ENCODE results near the gene NPFFR1. TPM values are rescaled to one million over a fixed set of nuclear protein-coding genes. Genes with fewer than 3 reads are reported as not detected.

NPFFR1 gene
- total and polyA plus RNA-seq, 4 donors: under 0.01 TPM; not detected in 3

GRCh38 chr10:70250961-70251680, 32.7 kb downstream of the NPFFR1 start:
- 95% methylated on average over 11 of the region's 11 CpGs for WGBS
- Histone ChIP-seq H3K36me3 (ENCODE audit: control insufficient read depth in 4 of 4, insufficient read depth in 3 of 4, low read depth in 1 of 4, low read length in 3 of 4) (no peaks in the 10 kb centered on the region), H3K9ac (ENCODE audit: low read depth in 1 of 2, low read length in 2 of 2) (no peak overlapping the region)

GRCh38 chr10:70247360-70247759, 36.4 kb downstream of the NPFFR1 start:
- no peak for TF ChIP-seq HNF4G (IDR thresholded peaks at IDR 0.05)
- no peak for TF ChIP-seq JUND (IDR thresholded peaks at IDR 0.05)
- TF ChIP-seq SP1 (IDR thresholded peaks at IDR 0.05): no peak
- TF ChIP-seq GABPA (IDR thresholded peaks at IDR 0.05 in 1 of 2, conservative IDR thresholded peaks at IDR 0.05 in 1 of 2): no peak
- TF ChIP-seq ATF3 (IDR thresholded peaks at IDR 0.05): no peak
- TF ChIP-seq RXRA (IDR thresholded peaks at IDR 0.05): no peak
- TF ChIP-seq RAD21 (IDR thresholded peaks at IDR 0.05): no peak
- TF ChIP-seq, protein P1, sequence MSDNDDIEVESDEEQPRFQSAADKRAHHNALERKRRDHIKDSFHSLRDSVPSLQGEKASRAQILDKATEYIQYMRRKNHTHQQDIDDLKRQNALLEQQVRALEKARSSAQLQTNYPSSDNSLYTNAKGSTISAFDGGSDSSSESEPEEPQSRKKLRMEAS (IDR thresholded peaks at IDR 0.05): no peak
- H3K4me1 ChIP-seq (ENCODE audit: control insufficient read depth in 4 of 4, insufficient read depth in 4 of 4, low read length in 3 of 4): no peaks in the 10 kb centered on the region
- no peaks in the 10 kb centered on the region for H3K9me3 ChIP-seq (ENCODE audit: control insufficient read depth in 4 of 4, low read length in 3 of 4)
- no peaks in the 10 kb centered on the region for H3K36me3 ChIP-seq (ENCODE audit: control insufficient read depth in 4 of 4, insufficient read depth in 3 of 4, low read depth in 1 of 4, low read length in 3 of 4)
- H3K27me3 ChIP-seq (ENCODE audit: control insufficient read depth in 4 of 4, insufficient read depth in 4 of 4, low read length in 3 of 4): no peaks in the 10 kb centered on the region
- H3K4me3 ChIP-seq (ENCODE audit: low read depth in 1 of 3, low read length in 3 of 3): no peak overlapping the region
- H3K9ac ChIP-seq (ENCODE audit: low read depth in 1 of 2, low read length in 2 of 2): no peak overlapping the region
- DNase-seq (ENCODE audit: low spot score): no peak
- 79% methylated on average over 6 of the region's 6 CpGs for WGBS
- no peak overlapping the region for H3K27ac ChIP-seq (ENCODE audit: low read depth in 1 of 2, low read length in 2 of 2)

More at GRCh38 chr10:70250961-70251680, 32.7 kb downstream of the NPFFR1 start:
- no peak overlapping the region for H3K27ac ChIP-seq (ENCODE audit: low read depth in 1 of 2, low read length in 2 of 2)
- peaks cover 0 to 2% (median 0%) of the 10 kb centered on the region in 4 donors for H3K4me1 ChIP-seq (ENCODE audit: control insufficient read depth in 4 of 4, insufficient read depth in 4 of 4, low read length in 3 of 4)
- TF ChIP-seq GABPA (IDR thresholded peaks at IDR 0.05 in 1 of 2, conservative IDR thresholded peaks at IDR 0.05 in 1 of 2) (no peak), EGR1 (IDR thresholded peaks at IDR 0.05; ENCODE audit: low read depth in 2 of 2) (no peak), CTCF (IDR thresholded peaks at IDR 0.05; ENCODE audit: low read depth, low read length, missing input control) (no peak), ATF3 (IDR thresholded peaks at IDR 0.05) (no peak), FOXA2 (IDR thresholded peaks at IDR 0.05) (no peak), RAD21 (IDR thresholded peaks at IDR 0.05) (no peak), TAF1 (conservative IDR thresholded peaks at IDR 0.05) (no peak), SP1 (IDR thresholded peaks at IDR 0.05) (no peak)
- TF ChIP-seq, protein P2, sequence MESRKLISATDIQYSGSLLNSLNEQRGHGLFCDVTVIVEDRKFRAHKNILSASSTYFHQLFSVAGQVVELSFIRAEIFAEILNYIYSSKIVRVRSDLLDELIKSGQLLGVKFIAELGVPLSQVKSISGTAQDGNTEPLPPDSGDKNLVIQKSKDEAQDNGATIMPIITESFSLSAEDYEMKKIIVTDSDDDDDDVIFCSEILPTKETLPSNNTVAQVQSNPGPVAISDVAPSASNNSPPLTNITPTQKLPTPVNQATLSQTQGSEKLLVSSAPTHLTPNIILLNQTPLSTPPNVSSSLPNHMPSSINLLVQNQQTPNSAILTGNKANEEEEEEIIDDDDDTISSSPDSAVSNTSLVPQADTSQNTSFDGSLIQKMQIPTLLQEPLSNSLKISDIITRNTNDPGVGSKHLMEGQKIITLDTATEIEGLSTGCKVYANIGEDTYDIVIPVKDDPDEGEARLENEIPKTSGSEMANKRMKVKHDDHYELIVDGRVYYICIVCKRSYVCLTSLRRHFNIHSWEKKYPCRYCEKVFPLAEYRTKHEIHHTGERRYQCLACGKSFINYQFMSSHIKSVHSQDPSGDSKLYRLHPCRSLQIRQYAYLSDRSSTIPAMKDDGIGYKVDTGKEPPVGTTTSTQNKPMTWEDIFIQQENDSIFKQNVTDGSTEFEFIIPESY (IDR thresholded peaks at IDR 0.05): no peak
- no peak overlapping the region for H3K4me3 ChIP-seq (ENCODE audit: low read depth in 1 of 3, low read length in 3 of 3)
- no peaks in the 10 kb centered on the region for H3K9me3 ChIP-seq (ENCODE audit: control insufficient read depth in 4 of 4, low read length in 3 of 4)
- DNase-seq (ENCODE audit: low spot score): no peak
- peaks cover 0 to 2% (median 0%) of the 10 kb centered on the region in 4 donors for H3K27me3 ChIP-seq (ENCODE audit: control insufficient read depth in 4 of 4, insufficient read depth in 4 of 4, low read length in 3 of 4)
